OCI-LY1 (cell line): Measurements from ENCODE around the gene CHCHD4.

Experiments
- EZH2 ChIP-seq: fragments of 200-600 bp; sonication (generic), shearing (Covaris generic); IDR thresholded peaks from 2 replicates; pipeline ENCODE4 v1.8.0; 2017; ENCODE audit warnings: borderline replicate concordance, mixed run types, mild to moderate bottlenecking, antibody characterized with exemption, low read length, moderate library complexity, mixed read lengths
- TF ChIP-seq, protein P1 (sequence below): fragments of 200-600 bp; sonication (generic), shearing (Covaris generic); IDR thresholded peaks from 2 replicates; pipeline ENCODE4 v1.5.1; 2017; ENCODE audit warnings: mild to moderate bottlenecking, antibody characterized with exemption, low read length, moderate library complexity, mixed read lengths

DNA sequence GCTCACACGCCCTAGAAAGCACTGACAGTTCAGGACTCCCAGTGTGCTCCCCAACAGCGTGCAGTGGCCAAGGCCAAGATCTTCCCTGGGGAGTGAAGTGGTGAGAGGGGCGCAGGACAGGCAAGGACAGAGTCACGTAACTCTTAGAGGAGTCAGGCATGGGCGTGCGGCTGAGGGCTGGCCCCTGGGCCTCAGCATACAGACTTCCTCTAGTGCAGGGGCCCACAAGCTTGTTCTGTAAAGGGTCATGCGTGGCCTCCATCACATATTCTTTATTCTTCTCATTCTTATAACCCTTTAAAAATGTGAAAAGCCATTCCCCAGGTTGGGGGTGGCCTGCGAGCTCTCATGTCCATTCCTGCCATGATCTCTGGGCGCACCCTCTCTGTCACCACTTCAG, 25.4 kb upstream of the CHCHD4 start:
- no peak for TF ChIP-seq EZH2
- TF ChIP-seq, protein P1, sequence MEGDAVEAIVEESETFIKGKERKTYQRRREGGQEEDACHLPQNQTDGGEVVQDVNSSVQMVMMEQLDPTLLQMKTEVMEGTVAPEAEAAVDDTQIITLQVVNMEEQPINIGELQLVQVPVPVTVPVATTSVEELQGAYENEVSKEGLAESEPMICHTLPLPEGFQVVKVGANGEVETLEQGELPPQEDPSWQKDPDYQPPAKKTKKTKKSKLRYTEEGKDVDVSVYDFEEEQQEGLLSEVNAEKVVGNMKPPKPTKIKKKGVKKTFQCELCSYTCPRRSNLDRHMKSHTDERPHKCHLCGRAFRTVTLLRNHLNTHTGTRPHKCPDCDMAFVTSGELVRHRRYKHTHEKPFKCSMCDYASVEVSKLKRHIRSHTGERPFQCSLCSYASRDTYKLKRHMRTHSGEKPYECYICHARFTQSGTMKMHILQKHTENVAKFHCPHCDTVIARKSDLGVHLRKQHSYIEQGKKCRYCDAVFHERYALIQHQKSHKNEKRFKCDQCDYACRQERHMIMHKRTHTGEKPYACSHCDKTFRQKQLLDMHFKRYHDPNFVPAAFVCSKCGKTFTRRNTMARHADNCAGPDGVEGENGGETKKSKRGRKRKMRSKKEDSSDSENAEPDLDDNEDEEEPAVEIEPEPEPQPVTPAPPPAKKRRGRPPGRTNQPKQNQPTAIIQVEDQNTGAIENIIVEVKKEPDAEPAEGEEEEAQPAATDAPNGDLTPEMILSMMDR = no peak
